Ovary (tissue), 9 donors: ENCODE data around the gene RNH1. TPM values are rescaled to one million over a fixed set of nuclear protein-coding genes. Genes with fewer than 3 reads are reported as not detected.

Source experiments
- DNase-seq, 5 donors: peaks; one replicate each; pipeline ENCODE4 v3.0.0-alpha.2; 2019 to 2020
- H3K27ac ChIP-seq, 2 donors: fragments of 200-600 bp; one replicate each; pipeline versions ENCODE4 v1.5.1 to v1.8.0; 2019 to 2022
- H3K27me3 ChIP-seq: fragments of 200-600 bp; one replicate; pipeline ENCODE4 v1.8.0; 2022
- H3K36me3 ChIP-seq: fragments of 200-600 bp; sonication (generic); one replicate; pipeline ENCODE4 v1.5.1; 2019
- H3K4me1 ChIP-seq: one replicate; pipeline ENCODE4 v1.8.1; 2013; ENCODE audit warnings: mild to moderate bottlenecking, moderate library complexity; ENCODE audit not compliant: insufficient read depth
- H3K4me3 ChIP-seq: fragments of 200-600 bp; sonication (generic); one replicate; pipeline ENCODE4 v1.5.1; 2017
- H3K9me3 ChIP-seq, 2 donors: fragments of 200-600 bp in 1 of 2; sonication (generic) in 1 of 2; one replicate each; pipeline versions ENCODE4 v1.5.1 to v1.8.1; 2013 to 2019; ENCODE audit warnings: mild to moderate bottlenecking in 1 of 2, moderate library complexity in 1 of 2
- CTCF ChIP-seq, 3 donors: fragments of 450-650 bp in 2 of 3; fragments of 200-600 bp in 1 of 3; IDR thresholded peaks; one replicate each; pipeline versions ENCODE4 v1.5.1 to v1.8.0; 2016 to 2022; ENCODE audit warnings: antibody characterized with exemption in 3 of 3, mild to moderate bottlenecking in 1 of 3
- EP300 ChIP-seq: sonication (generic); formaldehyde crosslinking; IDR thresholded peaks from one replicate; pipeline ENCODE4 v1.6.1; 2017; ENCODE audit warnings: antibody characterized with exemption
- POLR2A ChIP-seq: fragments of 450-650 bp; IDR thresholded peaks from one replicate; pipeline ENCODE4 v1.6.1; 2017; ENCODE audit warnings: antibody characterized with exemption, mild to moderate bottlenecking, moderate library complexity
- WGBS, 3 donors: extraction: QIAGEN DNeasy Blood & Tissue Kit in 1 of 3; methylation state at CpG; one replicate each; pipeline versions ENCODE4 v1.1.5 to v1.1.7; 2013 to 2017; 5-methylcytosine and 5-hydroxymethylcytosine counted together
- intact Hi-C, 4 donors: fragments of 100-400 bp; cut with DNase I; formaldehyde crosslinking; loops; one replicate each; pipeline versions ENCODE4 v1.11.0 to v1.15.1; 2022 to 2023
- polyA plus RNA-seq, 2 donors: library from polyadenylated mRNA; stranded (reverse); fragments of 200-250 nt in 1 of 2; fragments of 350-450 nt in 1 of 2; fragmentation: Illumina TruSeq in 1 of 2; extraction: RNeasy Lipid Tissue Mini Kit (QIAGEN cat#74804) in 1 of 2; gene quantifications; one replicate each; pipeline ENCODE4 v1.2.3, GENCODE V29; 2013 to 2014
- total RNA-seq, 7 donors: library from RNA; depleted of rRNA in 2 of 7; stranded (reverse); fragments of >200 nt in 2 of 7; fragmentation: NEBNext Ultra II Directional in 3 of 7; extraction: Animal tissue kit (Norgen Biotek cat#: 25700) in 3 of 7; gene quantifications; one replicate each; pipeline versions ENCODE4 v1.1.0 to v1.2.4, GENCODE V29; 2016 to 2023
- donor health status: DM: no; HTN: no; CAD: no; lungs with moderate emphysema.
- donor health status: DM: no; HTN: no; CAD: no.
- donor health status: Bipolar disorder and iron deficiency.
- donor health status: DM: yes; HTN: yes; CAD: no.
- donor health status: DM: no; HTN: no; CAD: no.
- donor health status: DM: yes; HTN: yes; CAD: no.

RNH1 gene
- total and polyA plus RNA-seq, 9 donors: 17.4 to 233 (median 156) TPM

- intact Hi-C loops: no loop called here
- no peak for TF ChIP-seq EP300
- no peak for TF ChIP-seq CTCF (IDR thresholded peaks at IDR 0.05)
- TF ChIP-seq POLR2A: no peak
- no peak overlapping the region for H3K4me3 ChIP-seq
- DNase-seq: no peak
- no peaks in the 10 kb centered on the region for H3K27me3 ChIP-seq
- no peaks in the 10 kb centered on the region for H3K36me3 ChIP-seq
- 88 to 93% (median 92%) methylated on average over 22 to 37 of the region's 37 CpGs for WGBS, 3 donors
- no peak overlapping the region for H3K27ac ChIP-seq
- no peaks in the 10 kb centered on the region for H3K4me1 ChIP-seq
- no peaks in the 10 kb centered on the region for H3K9me3 ChIP-seq
Observed at GRCh38 chr11:489610-490185, 17.3 kb downstream of the RNH1 start.

- Histone ChIP-seq H3K27me3 (no peaks in the 10 kb centered on the region), H3K27ac (no peak overlapping the region), H3K36me3 (no peaks in the 10 kb centered on the region), H3K4me1 (no peaks in the 10 kb centered on the region), H3K9me3 (no peaks in the 10 kb centered on the region), H3K4me3 (no peak overlapping the region)
- TF ChIP-seq EP300 (no peak), CTCF (IDR thresholded peaks at IDR 0.05) (no peak), POLR2A (no peak)
- WGBS, 3 donors: 87 to 88% (median 88%) methylated on average over 19 of the region's 19 CpGs
- intact Hi-C loops: no loop called here
- DNase-seq: no peak
Observed at GRCh38 chr11:488992-489391, 18.1 kb downstream of the RNH1 start.

- 85 to 86% (median 86%) methylated on average over 18 to 19 of the region's 19 CpGs for WGBS, 3 donors
- H3K36me3 ChIP-seq: no peaks in the 10 kb centered on the region
- no peak for DNase-seq
Observed at GRCh38 chr11:488579-488978, 18.5 kb downstream of the RNH1 start.

GRCh38 chr11:488062-488461, 19.0 kb downstream of the RNH1 start:
- no peak overlapping the region for H3K4me3 ChIP-seq
- intact Hi-C loops: no loop called here
- no peak for DNase-seq
- no peaks in the 10 kb centered on the region for H3K9me3 ChIP-seq
- H3K4me1 ChIP-seq: no peaks in the 10 kb centered on the region
- TF ChIP-seq EP300 (no peak), POLR2A (no peak), CTCF (IDR thresholded peaks at IDR 0.05) (no peak)
- no peak overlapping the region for H3K27ac ChIP-seq
- H3K27me3 ChIP-seq: no peaks in the 10 kb centered on the region
- 86 to 90% (median 86%) methylated on average over 25 of the region's 25 CpGs for WGBS, 3 donors
- H3K36me3 ChIP-seq: no peaks in the 10 kb centered on the region

More at GRCh38 chr11:488579-488978, 18.5 kb downstream of the RNH1 start:
- intact Hi-C loops: no loop called here
- Histone ChIP-seq H3K27ac (no peak overlapping the region), H3K4me3 (no peak overlapping the region), H3K4me1 (no peaks in the 10 kb centered on the region), H3K27me3 (no peaks in the 10 kb centered on the region), H3K9me3 (no peaks in the 10 kb centered on the region)
- TF ChIP-seq CTCF (IDR thresholded peaks at IDR 0.05) (no peak), EP300 (no peak), POLR2A (no peak)
